ENCODE results near the gene IGF2BP3. TPM values are rescaled to one million over a fixed set of nuclear protein-coding genes. Genes with fewer than 3 reads are reported as not detected.

Gene IGF2BP3
- total RNA-seq, 3 donors from 2014 or later (not counting 1 experiment from before 2014, with no cell fraction given), result 1.4 to 2.9 TPM; not detected in 1

DNA sequence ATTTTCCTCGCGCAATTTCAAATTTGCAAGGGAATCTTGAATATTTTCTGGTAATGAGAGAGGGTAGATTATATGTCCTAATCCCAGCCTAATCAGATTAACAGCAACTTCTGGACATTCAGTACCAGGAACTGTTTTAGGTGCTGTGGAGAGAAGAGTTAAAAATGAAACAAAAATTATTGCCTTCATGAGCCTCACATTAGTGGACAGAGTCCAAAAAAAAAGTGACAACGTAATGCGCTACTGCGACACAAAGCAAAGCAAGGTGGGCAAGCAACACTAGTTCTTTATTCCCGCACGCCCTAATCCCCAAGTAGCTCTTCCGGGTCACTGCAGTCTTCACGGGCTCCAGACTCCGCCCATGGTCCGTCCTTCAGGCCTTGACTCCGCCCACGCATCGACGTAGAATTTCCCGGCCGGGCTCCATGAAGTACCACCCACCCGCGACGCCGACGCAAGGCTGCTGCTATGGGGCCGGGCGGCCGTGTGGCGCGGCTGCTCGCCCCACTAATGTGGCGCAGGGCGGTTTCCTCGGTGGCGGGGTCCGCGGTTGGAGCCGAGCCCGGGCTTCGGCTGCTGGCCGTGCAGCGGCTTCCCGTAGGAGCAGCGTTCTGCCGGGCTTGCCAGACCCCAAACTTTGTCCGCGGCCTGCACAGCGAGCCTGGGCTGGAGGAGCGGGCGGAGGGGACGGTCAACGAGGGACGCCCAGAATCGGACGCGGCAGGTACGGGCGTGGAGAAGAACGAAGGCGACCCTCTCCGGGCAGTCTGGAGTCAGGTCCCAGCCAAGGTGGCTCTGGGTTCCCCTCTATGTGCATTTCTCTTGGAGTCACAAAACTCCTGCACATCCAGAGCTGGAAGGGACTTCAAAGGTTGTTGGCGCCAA, 171.2 kb downstream of the IGF2BP3 start, which contains the start of gene MALSU1:
MALSU1 (plus strand) TSS at position 455 of the 885 bp plus-strand sequence; CDS start at position 469, 14 bp downstream.
- Mint-ChIP-seq H3K4me3 (peak within 1 kb of the TSS; percentile 84), H3K27ac (peak within 1 kb of the TSS; percentile 89 to 95), H3K4me1 (peaks cover 38 to 44% of the 10 kb centered on the region in 2 donors), H3K27me3 (ENCODE audit: low read depth in 2 of 2) (peaks cover 0 to 7% of the 10 kb centered on the region in 2 donors), H3K36me3 (peaks cover 7% of the 10 kb centered on the region), H3K9me3 (no peaks in the 10 kb centered on the region)
- TF ChIP-seq, protein P1, sequence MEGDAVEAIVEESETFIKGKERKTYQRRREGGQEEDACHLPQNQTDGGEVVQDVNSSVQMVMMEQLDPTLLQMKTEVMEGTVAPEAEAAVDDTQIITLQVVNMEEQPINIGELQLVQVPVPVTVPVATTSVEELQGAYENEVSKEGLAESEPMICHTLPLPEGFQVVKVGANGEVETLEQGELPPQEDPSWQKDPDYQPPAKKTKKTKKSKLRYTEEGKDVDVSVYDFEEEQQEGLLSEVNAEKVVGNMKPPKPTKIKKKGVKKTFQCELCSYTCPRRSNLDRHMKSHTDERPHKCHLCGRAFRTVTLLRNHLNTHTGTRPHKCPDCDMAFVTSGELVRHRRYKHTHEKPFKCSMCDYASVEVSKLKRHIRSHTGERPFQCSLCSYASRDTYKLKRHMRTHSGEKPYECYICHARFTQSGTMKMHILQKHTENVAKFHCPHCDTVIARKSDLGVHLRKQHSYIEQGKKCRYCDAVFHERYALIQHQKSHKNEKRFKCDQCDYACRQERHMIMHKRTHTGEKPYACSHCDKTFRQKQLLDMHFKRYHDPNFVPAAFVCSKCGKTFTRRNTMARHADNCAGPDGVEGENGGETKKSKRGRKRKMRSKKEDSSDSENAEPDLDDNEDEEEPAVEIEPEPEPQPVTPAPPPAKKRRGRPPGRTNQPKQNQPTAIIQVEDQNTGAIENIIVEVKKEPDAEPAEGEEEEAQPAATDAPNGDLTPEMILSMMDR (IDR thresholded peaks at IDR 0.05), result no peak
- peak within 1 kb of the TSS; percentile 94 for H3K4me3 ChIP-seq (ENCODE audit: low read length)
- peak; percentile 96 to 100 for DNase-seq
- H3K4me1 ChIP-seq (ENCODE audit: control insufficient read depth, insufficient read depth, low read length), result peaks cover 17% of the 10 kb centered on the region
- H3K27me3 ChIP-seq (ENCODE audit: control insufficient read depth, insufficient read depth, low read length), result no peaks in the 10 kb centered on the region
- intact Hi-C loops (cut with micrococcal nuclease), result loop anchor here (1.0 kb wide), 3 partner anchors 47 to 233 kb away; partner anchors contain the start of gene NUP42
- peak within 1 kb of the TSS; percentile 83 for H3K27ac ChIP-seq (ENCODE audit: low read length)
- no peaks in the 10 kb centered on the region for H3K9me3 ChIP-seq (ENCODE audit: control insufficient read depth, insufficient read depth, low read length)
- ATAC-seq, result peak; percentile 99 to 100 (median 99)
- under 1% methylated on average over 57 of the region's 59 CpGs for WGBS (ENCODE audit: insufficient coverage)
- peaks cover 6% of the 10 kb centered on the region for H3K36me3 ChIP-seq (ENCODE audit: control insufficient read depth, insufficient read depth, low read length)

- TF ChIP-seq, protein P1 (IDR thresholded peaks at IDR 0.05), result no peak
- intact Hi-C loops (cut with micrococcal nuclease), result no loop called here
- Histone ChIP-seq H3K4me1 (ENCODE audit: control insufficient read depth, insufficient read depth, low read length) (peaks cover 17% of the 10 kb centered on the region), H3K9me3 (ENCODE audit: control insufficient read depth, insufficient read depth, low read length) (no peaks in the 10 kb centered on the region), H3K36me3 (ENCODE audit: control insufficient read depth, insufficient read depth, low read length) (peaks cover 5% of the 10 kb centered on the region), H3K27ac (ENCODE audit: low read length) (peak overlapping the region; percentile 83), H3K27me3 (ENCODE audit: control insufficient read depth, insufficient read depth, low read length) (no peaks in the 10 kb centered on the region), H3K4me3 (ENCODE audit: low read length) (peak overlapping the region; percentile 94)
- Mint-ChIP-seq H3K36me3 (peaks cover 7% of the 10 kb centered on the region), H3K9me3 (no peaks in the 10 kb centered on the region), H3K4me1 (peaks cover 37 to 42% of the 10 kb centered on the region in 2 donors), H3K4me3 (peak overlapping the region; percentile 84), H3K27ac (peak overlapping the region; percentile 89 to 95), H3K27me3 (ENCODE audit: low read depth in 2 of 2) (peaks cover 0 to 10% of the 10 kb centered on the region in 2 donors)
- ATAC-seq (no peak), DNase-seq (no peak)
- WGBS (ENCODE audit: insufficient coverage), result 99% methylated on average over 7 of the region's 11 CpGs
Measured at GRCh38 chr7:23298141-23298881, 172.0 kb downstream of the IGF2BP3 start.

DNA sequence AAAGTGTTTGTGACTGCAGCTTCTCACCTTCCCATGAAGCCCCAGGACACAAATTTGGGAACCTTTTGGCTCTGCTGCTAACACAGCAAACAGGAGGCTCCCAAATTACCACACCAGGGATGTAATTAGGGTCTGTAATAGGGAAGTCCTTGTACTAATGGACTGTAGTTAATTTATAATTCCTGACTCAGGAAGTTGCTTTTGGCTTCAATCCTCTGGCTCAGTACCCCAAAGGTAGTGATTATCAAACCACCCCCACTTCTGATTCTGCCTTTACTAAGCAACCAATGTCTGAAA, 174.9 kb downstream of the IGF2BP3 start:
- Histone ChIP-seq H3K4me1 (ENCODE audit: control insufficient read depth, insufficient read depth, low read length) (peaks cover 13% of the 10 kb centered on the region), H3K4me3 (ENCODE audit: low read length) (no peak overlapping the region), H3K27ac (ENCODE audit: low read length) (no peak overlapping the region), H3K36me3 (ENCODE audit: control insufficient read depth, insufficient read depth, low read length) (no peaks in the 10 kb centered on the region), H3K27me3 (ENCODE audit: control insufficient read depth, insufficient read depth, low read length) (no peaks in the 10 kb centered on the region), H3K9me3 (ENCODE audit: control insufficient read depth, insufficient read depth, low read length) (no peaks in the 10 kb centered on the region)
- TF ChIP-seq, protein P1 (IDR thresholded peaks at IDR 0.05), result no peak
- Mint-ChIP-seq H3K27ac (no peak overlapping the region), H3K27me3 (ENCODE audit: low read depth in 2 of 2) (peaks cover 0 to 15% of the 10 kb centered on the region in 2 donors), H3K36me3 (no peaks in the 10 kb centered on the region), H3K4me3 (no peak overlapping the region), H3K9me3 (no peaks in the 10 kb centered on the region), H3K4me1 (peaks cover 17 to 22% of the 10 kb centered on the region in 2 donors)
- intact Hi-C loops (cut with micrococcal nuclease), result no loop called here
- ATAC-seq, result no peak
- DNase-seq, result no peak
